ENCODE data around the gene PKP3. TPM values are rescaled to one million over a fixed set of nuclear protein-coding genes. Genes with fewer than 3 reads are reported as not detected.
A peak's percentile ranks its signal among the peaks of the same experiment; 100 is the strongest.

The PKP3 gene
- total and polyA plus RNA-seq, 2 donors (not counting 1 experiment from before 2014, with no cell fraction given), result 0.78 TPM; not detected in 1

DNA sequence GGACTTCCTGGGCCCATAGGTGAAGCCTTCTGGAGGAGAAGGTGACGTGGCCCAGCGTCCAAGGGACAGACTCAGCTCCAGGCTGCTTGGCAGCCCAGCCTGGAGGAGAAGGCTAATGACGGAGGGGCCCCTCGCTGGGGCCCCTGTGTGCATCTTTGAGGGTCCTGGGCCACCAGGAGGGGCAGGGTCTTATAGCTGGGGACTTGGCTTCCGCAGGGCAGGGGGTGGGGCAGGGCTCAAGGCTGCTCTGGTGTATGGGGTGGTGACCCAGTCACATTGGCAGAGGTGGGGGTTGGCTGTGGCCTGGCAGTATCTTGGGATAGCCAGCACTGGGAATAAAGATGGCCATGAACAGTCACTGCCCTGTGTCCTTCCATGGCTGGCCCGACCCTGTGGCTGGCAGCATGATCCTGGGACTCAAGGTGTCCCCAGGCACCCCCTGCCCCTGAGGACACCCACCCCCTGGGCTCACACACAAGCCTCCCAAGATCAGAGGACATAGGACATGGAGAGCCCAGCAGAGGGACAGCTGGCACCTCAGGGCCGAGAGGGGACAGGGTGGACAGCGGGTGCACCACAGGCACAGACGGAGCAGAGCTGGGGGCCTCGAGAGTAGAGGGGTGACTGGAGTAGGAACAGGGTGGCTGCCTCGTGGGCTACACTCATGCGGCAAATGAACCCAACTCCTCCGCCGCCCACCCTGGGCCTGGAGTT lies 10.7 kb downstream of the PKP3 start:
- WGBS (ENCODE audit: insufficient coverage), result 96% methylated on average over 10 of the region's 14 CpGs
- Histone ChIP-seq H2AFZ (ENCODE audit: insufficient read depth, low read depth, low read length, poor library complexity, severe bottlenecking) (no peak overlapping the region), H3K4me2 (replicated peaks; ENCODE audit: low read depth, low read length, poor library complexity, severe bottlenecking) (no peak overlapping the region), H3K36me3 (replicated peaks in 1 of 2; ENCODE audit: control extremely low read depth in 1 of 2, control insufficient read depth in 1 of 2, extremely low read depth in 1 of 2, insufficient read depth in 2 of 2, low read length in 1 of 2) (no peaks in the 10 kb centered on the region), H3K27ac (ENCODE audit: low read length in 2 of 2) (no peak overlapping the region), H3K9ac (ENCODE audit: low read length) (no peak overlapping the region), H4K20me1 (ENCODE audit: control insufficient read depth, insufficient read depth, low read length, poor library complexity, severe bottlenecking) (peaks cover 10% of the 10 kb centered on the region), H3K9me3 (ENCODE audit: control extremely low read depth in 1 of 3, control insufficient read depth in 2 of 3, insufficient read depth in 1 of 3, low read length in 2 of 3) (peaks cover 0 to 11% (median 0%) of the 10 kb centered on the region in 3 donors), H3K4me1 (ENCODE audit: control insufficient read depth in 2 of 2, insufficient read depth in 2 of 2, low read length in 2 of 2) (peaks cover 7 to 19% of the 10 kb centered on the region in 2 donors), H3K79me2 (ENCODE audit: control insufficient read depth, insufficient read depth, low read length) (no peaks in the 10 kb centered on the region), H3K4me3 (ENCODE audit: control extremely low read depth in 1 of 5, extremely low read depth in 1 of 5, insufficient read depth in 1 of 5, low read depth in 2 of 5, low read length in 4 of 5) (no peak overlapping the region), H3K27me3 (replicated peaks in 1 of 4; ENCODE audit: control extremely low read depth in 1 of 4, control insufficient read depth in 3 of 4, insufficient read depth in 4 of 4, low read length in 3 of 4) (peaks cover 0 to 16% (median 0%) of the 10 kb centered on the region in 4 experiments)
- ATAC-seq (ENCODE audit: low read depth), result no peak
- peak overlapping the region; percentile 23 for H3K4me3 Mint-ChIP-seq
- no peaks in the 10 kb centered on the region for H3K9me3 Mint-ChIP-seq (ENCODE audit: insufficient read depth)
- H3K27me3 Mint-ChIP-seq, result no peaks in the 10 kb centered on the region
- intact Hi-C loops (cut with micrococcal nuclease), result no loop called here
- no peak overlapping the region for H3K27ac Mint-ChIP-seq
- peaks cover 7% of the 10 kb centered on the region for H3K4me1 Mint-ChIP-seq
- CTCF ChIA-PET, result interaction anchor here (1.6 to 3.0 kb wide), 2 partner anchors 44 to 45 kb away, joined by 5 to 34 read pairs; partner anchors contain the start of gene PTDSS2
- POLR2A ChIA-PET, result no interaction called here
- no peak for DNase-seq
- no peak for TF ChIP-seq EZH2 (IDR thresholded peaks at IDR 0.05; ENCODE audit: borderline replicate concordance, insufficient read depth, low read depth, low read length, poor library complexity, severe bottlenecking)
- TF ChIP-seq, protein P1, sequence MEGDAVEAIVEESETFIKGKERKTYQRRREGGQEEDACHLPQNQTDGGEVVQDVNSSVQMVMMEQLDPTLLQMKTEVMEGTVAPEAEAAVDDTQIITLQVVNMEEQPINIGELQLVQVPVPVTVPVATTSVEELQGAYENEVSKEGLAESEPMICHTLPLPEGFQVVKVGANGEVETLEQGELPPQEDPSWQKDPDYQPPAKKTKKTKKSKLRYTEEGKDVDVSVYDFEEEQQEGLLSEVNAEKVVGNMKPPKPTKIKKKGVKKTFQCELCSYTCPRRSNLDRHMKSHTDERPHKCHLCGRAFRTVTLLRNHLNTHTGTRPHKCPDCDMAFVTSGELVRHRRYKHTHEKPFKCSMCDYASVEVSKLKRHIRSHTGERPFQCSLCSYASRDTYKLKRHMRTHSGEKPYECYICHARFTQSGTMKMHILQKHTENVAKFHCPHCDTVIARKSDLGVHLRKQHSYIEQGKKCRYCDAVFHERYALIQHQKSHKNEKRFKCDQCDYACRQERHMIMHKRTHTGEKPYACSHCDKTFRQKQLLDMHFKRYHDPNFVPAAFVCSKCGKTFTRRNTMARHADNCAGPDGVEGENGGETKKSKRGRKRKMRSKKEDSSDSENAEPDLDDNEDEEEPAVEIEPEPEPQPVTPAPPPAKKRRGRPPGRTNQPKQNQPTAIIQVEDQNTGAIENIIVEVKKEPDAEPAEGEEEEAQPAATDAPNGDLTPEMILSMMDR (IDR thresholded peaks at IDR 0.05), result no peak
